ENCODE data around the gene CLMN. TPM values are rescaled to one million over a fixed set of nuclear protein-coding genes. Genes with fewer than 3 reads are reported as not detected.
A peak's percentile ranks its signal among the peaks of the same experiment; 100 is the strongest.

The CLMN gene
- total and polyA plus RNA-seq, 2 of the 13 experiments (the other 11 are each of a cell fraction or from before 2014, with no cell fraction given): 15.1 to 16.7 TPM

- TF ChIP-seq ZBTB26 (CRISPR knock-in tag; IDR thresholded peaks at IDR 0.05; ENCODE audit: borderline replicate concordance) (peak; percentile 96), WIZ (CRISPR knock-in tag; IDR thresholded peaks at IDR 0.05) (no peak), HNRNPL (IDR thresholded peaks at IDR 0.05; ENCODE audit: low read depth, low read length) (0 out of 2 replicates have a peak, but pooled peaks have one; percentile 51), SMARCC2 (IDR thresholded peaks at IDR 0.05) (no peak), RFX1 (IDR thresholded peaks at IDR 0.05) (no peak), TFDP2 (CRISPR knock-in tag; IDR thresholded peaks at IDR 0.05) (no peak), SMAD3 (CRISPR knock-in tag; IDR thresholded peaks at IDR 0.05) (no peak), ATF3 (CRISPR knock-in tag; IDR thresholded peaks at IDR 0.05) (no peak), CBX2 (IDR thresholded peaks at IDR 0.05; ENCODE audit: low read depth, low read length) (no peak), CBX2 (CRISPR knock-in tag; IDR thresholded peaks at IDR 0.05; ENCODE audit: low read depth) (no peak), ZSCAN9 (CRISPR knock-in tag; IDR thresholded peaks at IDR 0.05; ENCODE audit: borderline replicate concordance) (no peak), BATF2 (CRISPR knock-in tag; IDR thresholded peaks at IDR 0.05) (no peak), ZNF562 (CRISPR knock-in tag; IDR thresholded peaks at IDR 0.05; ENCODE audit: borderline replicate concordance) (no peak), MATR3 (CRISPR knock-in tag; IDR thresholded peaks at IDR 0.05) (no peak), SMC3 (IDR thresholded peaks at IDR 0.05; ENCODE audit: low read length) (peak; percentile 47), NR2F2 (IDR thresholded peaks at IDR 0.05; ENCODE audit: borderline replicate concordance, low read depth) (no peak), HOXA3 (CRISPR knock-in tag; IDR thresholded peaks at IDR 0.05) (no peak), HNRNPK (IDR thresholded peaks at IDR 0.05; ENCODE audit: low read depth, low read length, poor library complexity, severe bottlenecking) (no peak)
Measured at GRCh38 chr14:95336192-95336760, 16.6 kb upstream of the CLMN start (continued).

All from HepG2 (cell line).